IMR-90 (cell line): ENCODE results near the gene GALC. TPM values are rescaled to one million over a fixed set of nuclear protein-coding genes. Genes with fewer than 3 reads are reported as not detected.

Source experiments
- ATAC-seq: fragments of 200-7000 bp; cut with Tn5 transposase; 2 replicates; pipeline ENCODE4 v1.9.1; 2020; ENCODE audit warnings: low read depth, mild to moderate bottlenecking, moderate library complexity
- BruUV-seq: library from RNA; stranded (reverse); fragments of 400-500 nt; replicated peaks from 2 replicates; lab custom pipeline; 2021; lab: Mats Ljungman, UMichigan
- CTCF ChIA-PET: fragments of 300-600 bp; formaldehyde crosslinking; extraction: SDS; loops from one replicate; lab custom pipeline; 2021; ENCODE audit warnings: antibody characterized with exemption; lab: Yijun Ruan, JAX
- POLR2A ChIA-PET: fragments of 300-600 bp; sonication (Branson Sonifier 250); formaldehyde crosslinking; loops from one replicate; lab custom pipeline; 2022; ENCODE audit warnings: antibody characterized with exemption; ENCODE audit not compliant: unreplicated experiment; lab: Charles Lee
- DNase-seq: peaks from one replicate; pipeline ENCODE4 v3.0.0; 2013
- H2AFZ ChIP-seq: replicated peaks from 2 replicates; pipeline ENCODE3; 2013; ENCODE audit warnings: low read length, mild to moderate bottlenecking; ENCODE audit not compliant: poor library complexity
- H2AK5ac ChIP-seq: 2 replicates; pipeline ENCODE4 v1.6.1; 2013; ENCODE audit warnings: low read depth, low read length, inconsistent platforms
- H2AK9ac ChIP-seq: replicated peaks from 2 replicates; pipeline ENCODE3; 2013; ENCODE audit warnings: mild to moderate bottlenecking, low read depth, low read length, moderate library complexity; ENCODE audit not compliant: poor library complexity
- H2BK120ac ChIP-seq: 2 replicates; pipeline ENCODE4 v1.6.1; 2013; ENCODE audit warnings: low read depth, low read length, inconsistent platforms
- H2BK15ac ChIP-seq: 3 replicates; pipeline ENCODE4 v1.6.1; 2013; ENCODE audit warnings: low read depth, low read length, inconsistent platforms
- H2BK20ac ChIP-seq: 2 replicates; pipeline ENCODE4 v1.6.1; 2013; ENCODE audit warnings: low read depth, mild to moderate bottlenecking, inconsistent platforms, low read length, moderate library complexity
- H2BK5ac ChIP-seq: 2 replicates; pipeline ENCODE4 v1.6.1; 2013; ENCODE audit warnings: mild to moderate bottlenecking, low read depth, low read length, inconsistent platforms; ENCODE audit not compliant: poor library complexity, severe bottlenecking
- H3K14ac ChIP-seq: replicated peaks from 2 replicates; pipeline ENCODE4 v1.6.1; 2013; ENCODE audit warnings: low read depth, low read length, inconsistent platforms
- H3K18ac ChIP-seq: 2 replicates; pipeline ENCODE4 v1.6.1; 2013; ENCODE audit warnings: low read depth, low read length, control low read depth
- H3K23ac ChIP-seq: 2 replicates; pipeline ENCODE4 v1.6.1; 2013; ENCODE audit warnings: low read depth, low read length, inconsistent platforms
- H3K27ac ChIP-seq: 2 replicates; pipeline ENCODE4 v1.5.1; 2013; ENCODE audit warnings: mild to moderate bottlenecking, control low read depth, low read length; ENCODE audit not compliant: insufficient read depth
- H3K27me3 ChIP-seq: 2 replicates; pipeline ENCODE4 v1.6.1; 2013; ENCODE audit warnings: low read length; ENCODE audit not compliant: control insufficient read depth, insufficient read depth
- H3K36me3 ChIP-seq: 2 replicates; pipeline ENCODE4 v1.6.1; 2013; ENCODE audit warnings: low read length, mixed read lengths; ENCODE audit not compliant: control insufficient read depth, insufficient read depth
- H3K4ac ChIP-seq: 2 replicates; pipeline ENCODE4 v1.6.1; 2013; ENCODE audit warnings: low read depth, low read length, inconsistent platforms
- H3K4me1 ChIP-seq: 2 replicates; pipeline ENCODE4 v1.6.1; 2013; ENCODE audit warnings: low read length, mixed read lengths; ENCODE audit not compliant: control insufficient read depth, insufficient read depth
- H3K4me2 ChIP-seq: 2 replicates; pipeline ENCODE4 v1.6.1; 2013; ENCODE audit warnings: low read depth, mild to moderate bottlenecking, control low read depth, low read length, moderate library complexity
- H3K4me3 ChIP-seq: 2 replicates; pipeline ENCODE4 v1.5.1; 2013; ENCODE audit warnings: low read depth, mild to moderate bottlenecking, control low read depth, low read length, moderate library complexity; ENCODE audit not compliant: insufficient read depth
- H3K56ac ChIP-seq: 2 replicates; pipeline ENCODE4 v1.6.1; 2013; ENCODE audit warnings: low read length, inconsistent platforms; ENCODE audit not compliant: insufficient read depth; ENCODE audit errors: extremely low read depth
- H3K79me1 ChIP-seq, 2 experiments: 2 replicates each; pipeline ENCODE4 v1.6.1; 2013; ENCODE audit warnings: low read length in 2 of 2, inconsistent platforms in 1 of 2, low read depth in 1 of 2
- H3K9ac ChIP-seq: 2 replicates; pipeline ENCODE4 v1.6.1; 2013; ENCODE audit warnings: low read depth, low read length, control low read depth
- H3K9me1 ChIP-seq: 2 replicates; pipeline ENCODE4 v1.6.1; 2013; ENCODE audit warnings: low read length, inconsistent platforms; ENCODE audit not compliant: insufficient read depth
- H3K9me3 ChIP-seq: 2 replicates; pipeline ENCODE4 v1.6.1; 2013; ENCODE audit warnings: low read length; ENCODE audit not compliant: control insufficient read depth, insufficient read depth
- H4K20me1 ChIP-seq: 2 replicates; pipeline ENCODE4 v1.6.1; 2013; ENCODE audit warnings: low read length, inconsistent platforms; ENCODE audit not compliant: insufficient read depth
- H4K5ac ChIP-seq: 2 replicates; pipeline ENCODE4 v1.6.1; 2013; ENCODE audit warnings: mild to moderate bottlenecking, low read depth, low read length, control low read depth
- H4K8ac ChIP-seq, 2 experiments: 2 replicates each; pipeline ENCODE4 v1.6.1; 2013; ENCODE audit warnings: low read depth in 2 of 2, low read length in 2 of 2, control low read depth in 1 of 2, inconsistent platforms in 1 of 2
- H4K91ac ChIP-seq: 2 replicates; pipeline ENCODE4 v1.6.1; 2013; ENCODE audit warnings: low read depth, low read length, inconsistent platforms; ENCODE audit not compliant: insufficient read depth
- BHLHE40 ChIP-seq: fragments of 150-350 bp; IDR thresholded peaks from 2 replicates; pipeline ENCODE4 v1.6.1; 2016; ENCODE audit warnings: mild to moderate bottlenecking, low read depth, low read length
- WGBS, 2 experiments: methylation state at CpG; one replicate each; pipeline versions ENCODE4 v1.1.5 to v1.1.7; 2013; ENCODE audit warnings: missing lambda C conversion rate in 2 of 2; ENCODE audit not compliant: insufficient read length in 1 of 2; ENCODE audit errors: extremely low coverage in 2 of 2; 5-methylcytosine and 5-hydroxymethylcytosine counted together
- dilution Hi-C: fragments of 300-500 bp; cut with HindIII; formaldehyde crosslinking; loops from one replicate; pipeline ENCODE4 v1.14.3; 2018; ENCODE audit warnings: low sequenced_read_pairs; ENCODE audit not compliant: unreplicated experiment
- in situ Hi-C: fragments of 300-500 bp; cut with MboI; formaldehyde crosslinking; loops from 3 replicates; pipeline ENCODE4 v1.14.3; 2019; ENCODE audit warnings: low sequenced_read_pairs, inconsistent platforms, mixed read lengths
- intact Hi-C: fragments of 100-400 bp; cut with micrococcal nuclease; formaldehyde crosslinking; loops from 2 replicates; pipeline ENCODE4 v1.10.0; 2022
- polyA plus RNA-seq, 3 experiments: library from polyadenylated mRNA; depleted of rRNA; stranded (reverse); fragments of >200 nt; gene quantifications; 2 replicates each; pipeline ENCODE4 v1.2.3, GENCODE V29; 2012; ENCODE audit warnings: low replicate concordance in 1 of 3
- total RNA-seq: library from RNA; depleted of rRNA; stranded (reverse); fragments of >200 nt; gene quantifications from 2 replicates; pipeline ENCODE4 v1.2.3, GENCODE V29; 2012
- TF ChIP-seq, protein P1 (sequence below): fragments of 150-350 bp; IDR thresholded peaks from 2 replicates; pipeline ENCODE4 v1.6.1; 2016; ENCODE audit warnings: low read depth, mild to moderate bottlenecking, low read length, moderate library complexity, borderline replicate concordance

The GALC gene
- total and polyA plus RNA-seq, 2 of the 4 experiments (the other 2 are of a cell fraction), result 6.3 to 7.9 TPM

DNA sequence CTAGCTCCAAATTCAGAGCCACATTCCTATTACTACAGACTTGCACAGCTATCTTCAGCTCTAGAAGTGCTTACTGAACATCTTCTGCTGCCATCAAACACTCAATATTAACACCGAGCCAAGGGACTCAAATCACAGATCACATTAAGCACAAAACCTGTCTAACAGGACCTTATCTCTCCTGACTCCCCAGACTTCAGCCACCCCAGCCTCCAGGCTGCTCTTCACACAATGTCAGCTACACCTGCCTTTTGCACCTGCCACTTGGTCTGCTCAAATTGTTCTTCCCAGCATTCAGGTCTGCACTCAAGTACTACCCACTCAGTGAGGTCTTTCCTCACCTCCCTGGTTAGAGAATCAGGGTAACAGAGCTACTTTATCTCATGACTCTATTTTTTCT lies 57.1 kb downstream of the GALC start:
- no peaks in the 10 kb centered on the region for H4K20me1 ChIP-seq
- H2AFZ ChIP-seq, result no peak overlapping the region
- no peak overlapping the region for H3K23ac ChIP-seq
- no peak overlapping the region for H2BK20ac ChIP-seq
- H3K9me1 ChIP-seq, result no peaks in the 10 kb centered on the region; the same call in 1 of the 2 replicates
- no peak overlapping the region for H2BK120ac ChIP-seq
- no peak overlapping the region for H3K4me3 ChIP-seq
- no peak overlapping the region for H2BK5ac ChIP-seq
- no peak overlapping the region for H4K8ac ChIP-seq
- no peak overlapping the region for H3K18ac ChIP-seq
- no peaks in the 10 kb centered on the region for H3K4me1 ChIP-seq
- H3K9ac ChIP-seq, result no peak overlapping the region
- H3K4ac ChIP-seq, result no peak overlapping the region
- no peak overlapping the region for H2AK9ac ChIP-seq
- in situ Hi-C loops, result no loop called here
- ATAC-seq (no peak), DNase-seq (no peak)
- ChIA-PET POLR2A (no interaction called here), CTCF (interaction anchor here (1.3 kb wide), 1 partner anchor 9 kb away, joined by 7 read pairs; no protein-coding TSS in a partner anchor)
- no TSS peak for BruUV-seq
- dilution Hi-C loops, result no loop called here
- no peaks in the 10 kb centered on the region for H3K27me3 ChIP-seq
- H2BK15ac ChIP-seq, result no peak overlapping the region
- no peaks in the 10 kb centered on the region; the same call in 1 of the 2 replicates for H3K36me3 ChIP-seq
- H3K27ac ChIP-seq, result no peak overlapping the region
- 100% methylated on average over 1 of the region's 1 CpG; no CpG with 5 or more reads in 1 of the 2 experiments for WGBS, 2 experiments
- no peak overlapping the region for H3K56ac ChIP-seq
- no peak overlapping the region for H2AK5ac ChIP-seq
- intact Hi-C loops, result no loop called here
- no peak overlapping the region for H3K4me2 ChIP-seq
- H4K91ac ChIP-seq, result no peak overlapping the region
- no peak for TF ChIP-seq BHLHE40
- TF ChIP-seq, protein P1, sequence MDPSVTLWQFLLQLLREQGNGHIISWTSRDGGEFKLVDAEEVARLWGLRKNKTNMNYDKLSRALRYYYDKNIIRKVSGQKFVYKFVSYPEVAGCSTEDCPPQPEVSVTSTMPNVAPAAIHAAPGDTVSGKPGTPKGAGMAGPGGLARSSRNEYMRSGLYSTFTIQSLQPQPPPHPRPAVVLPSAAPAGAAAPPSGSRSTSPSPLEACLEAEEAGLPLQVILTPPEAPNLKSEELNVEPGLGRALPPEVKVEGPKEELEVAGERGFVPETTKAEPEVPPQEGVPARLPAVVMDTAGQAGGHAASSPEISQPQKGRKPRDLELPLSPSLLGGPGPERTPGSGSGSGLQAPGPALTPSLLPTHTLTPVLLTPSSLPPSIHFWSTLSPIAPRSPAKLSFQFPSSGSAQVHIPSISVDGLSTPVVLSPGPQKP, result no peak
- H3K9me3 ChIP-seq, result no peaks in the 10 kb centered on the region
- H4K5ac ChIP-seq, result no peak overlapping the region
- no peak overlapping the region for H3K14ac ChIP-seq
- H3K79me1 ChIP-seq, result no peaks in the 10 kb centered on the region
